Panc1 (cell line): ENCODE results near the gene LRRK1. TPM values are rescaled to one million over a fixed set of nuclear protein-coding genes. Genes with fewer than 3 reads are reported as not detected.
A peak's percentile ranks its signal among the peaks of the same experiment; 100 is the strongest.

ENCODE experiments used
- ATAC-seq: fragments of 200-7000 bp; cut with Tn5 transposase; 2 replicates; pipeline ENCODE4 v1.9.1; 2020; ENCODE audit warnings: mild to moderate bottlenecking, moderate library complexity
- BruUV-seq: library from RNA; stranded (reverse); fragments of 400-500 nt; replicated peaks from 2 replicates; lab custom pipeline; 2021; lab: Mats Ljungman, UMichigan
- CTCF ChIA-PET: fragments of 300-600 bp; sonication (Branson Sonifier 250); formaldehyde crosslinking; loops from one replicate; lab custom pipeline; 2022; ENCODE audit warnings: antibody characterized with exemption; lab: Charles Lee
- POLR2A ChIA-PET: fragments of 300-600 bp; sonication (Branson Sonifier 250); formaldehyde crosslinking; loops from one replicate; lab custom pipeline; 2022; ENCODE audit warnings: antibody characterized with exemption; lab: Charles Lee
- DNase-seq: peaks from one replicate; pipeline ENCODE4 v3.0.0-alpha.2; 2010; ENCODE audit warnings: low read depth, low spot score
- H3K27ac ChIP-seq: 2 replicates; pipeline ENCODE4 v1.5.1; 2011; ENCODE audit warnings: mild to moderate bottlenecking, low read length, inconsistent platforms
- H3K27me3 ChIP-seq: fragments of 200-500 bp; sonication (Bioruptor generic); 2 replicates; pipeline ENCODE4 v1.6.0; 2014; ENCODE audit warnings: low read length, inconsistent platforms; ENCODE audit not compliant: control insufficient read depth, insufficient read depth
- H3K36me3 ChIP-seq: fragments of 200-500 bp; sonication (Bioruptor generic); 2 replicates; pipeline ENCODE4 v1.5.1; 2014; ENCODE audit warnings: inconsistent platforms, mild to moderate bottlenecking, low read length, moderate library complexity; ENCODE audit not compliant: control insufficient read depth, insufficient read depth
- H3K4me1 ChIP-seq: 2 replicates; pipeline ENCODE4 v1.5.1; 2011; ENCODE audit warnings: inconsistent platforms, mild to moderate bottlenecking, low read length, moderate library complexity; ENCODE audit not compliant: control insufficient read depth, insufficient read depth
- H3K4me3 ChIP-seq, 2 experiments: 2 replicates each; pipeline ENCODE4 v1.5.1; 2011 to 2012; ENCODE audit warnings: low read depth in 2 of 2, low read length in 2 of 2, mild to moderate bottlenecking in 2 of 2, inconsistent platforms in 1 of 2, moderate library complexity in 1 of 2
- H3K9me3 ChIP-seq: fragments of 200-500 bp; sonication (Bioruptor generic); 2 replicates; pipeline ENCODE4 v1.5.1; 2014; ENCODE audit warnings: low read depth, mild to moderate bottlenecking, inconsistent platforms, low read length, moderate library complexity; ENCODE audit not compliant: control insufficient read depth, insufficient read depth
- POLR2AphosphoS5 ChIP-seq: IDR thresholded peaks from 2 replicates; pipeline ENCODE4 v1.6.1; 2012; ENCODE audit warnings: mild to moderate bottlenecking, low read depth, low read length, moderate library complexity
- SIN3A ChIP-seq: IDR thresholded peaks from 2 replicates; pipeline ENCODE4 v1.6.1; 2012; ENCODE audit warnings: low read depth, mild to moderate bottlenecking, low read length, moderate library complexity, borderline replicate concordance; ENCODE audit not compliant: insufficient read depth
- TCF7L2 ChIP-seq: IDR thresholded peaks from 2 replicates; pipeline ENCODE4 v1.6.1; 2011; ENCODE audit warnings: mild to moderate bottlenecking, low read depth, low read length, inconsistent platforms
- in situ Hi-C: cut with HindIII; loops from 2 replicates; pipeline ENCODE4 v1.10.0; 2016; ENCODE audit warnings: low sequenced_read_pairs, low pct_unique_long_range_greater_than_20kb
- intact Hi-C: fragments of 100-400 bp; cut with micrococcal nuclease; formaldehyde crosslinking; loops from one replicate; pipeline ENCODE4 v1.10.0; 2022; ENCODE audit not compliant: unreplicated experiment
- total RNA-seq: library from RNA; stranded (reverse); gene quantifications from one replicate; pipeline ENCODE4 v1.2.1, GENCODE V29; 2021; ENCODE audit not compliant: unreplicated experiment
- TF ChIP-seq, protein P1 (sequence below), 2 experiments: IDR thresholded peaks; 2 replicates each; pipeline ENCODE4 v1.6.1; 2011 to 2012; ENCODE audit warnings: low read depth in 2 of 2, control low read depth in 1 of 2, low read length in 1 of 2, mild to moderate bottlenecking in 1 of 2, moderate library complexity in 1 of 2; ENCODE audit not compliant: insufficient read depth in 1 of 2
- TF ChIP-seq, protein P2 (sequence below): fragments of 450-650 bp; IDR thresholded peaks from 2 replicates; pipeline ENCODE4 v1.5.1; 2017; ENCODE audit warnings: mild to moderate bottlenecking

The LRRK1 gene
- total RNA-seq, 1 experiment from 2014 or later = 88.0 TPM

DNA sequence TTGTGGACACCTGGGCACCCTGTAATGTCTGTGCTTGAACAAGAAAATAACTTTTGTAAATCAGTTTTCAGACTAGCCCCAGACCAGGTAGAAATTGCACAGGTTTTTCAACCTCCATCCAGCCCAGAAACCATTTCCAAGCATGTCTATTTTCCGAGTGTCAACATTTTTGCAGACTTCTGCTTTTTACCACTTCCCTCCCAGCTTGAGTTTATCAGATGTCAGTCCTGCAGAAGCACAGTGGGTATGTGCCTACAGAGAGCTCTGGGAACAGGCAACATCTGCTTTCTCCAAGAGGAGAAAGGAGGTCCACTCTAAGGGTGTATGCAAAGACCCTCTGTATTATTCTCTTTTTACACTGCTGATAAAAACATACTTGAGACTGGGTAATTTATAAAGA, 83.9 kb downstream of the LRRK1 start:
- no TSS peak for BruUV-seq
- Histone ChIP-seq H3K9me3 (peaks cover 12% of the 10 kb centered on the region; the same call in 1 of the 2 replicates), H3K36me3 (no peaks in the 10 kb centered on the region), H3K4me3 (no peak overlapping the region), H3K27me3 (no peaks in the 10 kb centered on the region), H3K4me1 (peaks cover 42% of the 10 kb centered on the region), H3K27ac (peak overlapping the region; percentile 96)
- ATAC-seq (no peak), DNase-seq (no peak)
- ChIA-PET POLR2A (no interaction called here), CTCF (no interaction called here)
- in situ Hi-C loops (no loop called here), intact Hi-C loops (no loop called here)
- TF ChIP-seq, protein P1, sequence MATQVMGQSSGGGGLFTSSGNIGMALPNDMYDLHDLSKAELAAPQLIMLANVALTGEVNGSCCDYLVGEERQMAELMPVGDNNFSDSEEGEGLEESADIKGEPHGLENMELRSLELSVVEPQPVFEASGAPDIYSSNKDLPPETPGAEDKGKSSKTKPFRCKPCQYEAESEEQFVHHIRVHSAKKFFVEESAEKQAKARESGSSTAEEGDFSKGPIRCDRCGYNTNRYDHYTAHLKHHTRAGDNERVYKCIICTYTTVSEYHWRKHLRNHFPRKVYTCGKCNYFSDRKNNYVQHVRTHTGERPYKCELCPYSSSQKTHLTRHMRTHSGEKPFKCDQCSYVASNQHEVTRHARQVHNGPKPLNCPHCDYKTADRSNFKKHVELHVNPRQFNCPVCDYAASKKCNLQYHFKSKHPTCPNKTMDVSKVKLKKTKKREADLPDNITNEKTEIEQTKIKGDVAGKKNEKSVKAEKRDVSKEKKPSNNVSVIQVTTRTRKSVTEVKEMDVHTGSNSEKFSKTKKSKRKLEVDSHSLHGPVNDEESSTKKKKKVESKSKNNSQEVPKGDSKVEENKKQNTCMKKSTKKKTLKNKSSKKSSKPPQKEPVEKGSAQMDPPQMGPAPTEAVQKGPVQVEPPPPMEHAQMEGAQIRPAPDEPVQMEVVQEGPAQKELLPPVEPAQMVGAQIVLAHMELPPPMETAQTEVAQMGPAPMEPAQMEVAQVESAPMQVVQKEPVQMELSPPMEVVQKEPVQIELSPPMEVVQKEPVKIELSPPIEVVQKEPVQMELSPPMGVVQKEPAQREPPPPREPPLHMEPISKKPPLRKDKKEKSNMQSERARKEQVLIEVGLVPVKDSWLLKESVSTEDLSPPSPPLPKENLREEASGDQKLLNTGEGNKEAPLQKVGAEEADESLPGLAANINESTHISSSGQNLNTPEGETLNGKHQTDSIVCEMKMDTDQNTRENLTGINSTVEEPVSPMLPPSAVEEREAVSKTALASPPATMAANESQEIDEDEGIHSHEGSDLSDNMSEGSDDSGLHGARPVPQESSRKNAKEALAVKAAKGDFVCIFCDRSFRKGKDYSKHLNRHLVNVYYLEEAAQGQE (IDR thresholded peaks at IDR 0.05; ENCODE audit: insufficient read depth in 1 of 2, low read depth in 2 of 2, low read length in 1 of 2) = no peak
- TF ChIP-seq POLR2AphosphoS5 (no peak), SIN3A (no peak), TCF7L2 (no peak)
- TF ChIP-seq, protein P2, sequence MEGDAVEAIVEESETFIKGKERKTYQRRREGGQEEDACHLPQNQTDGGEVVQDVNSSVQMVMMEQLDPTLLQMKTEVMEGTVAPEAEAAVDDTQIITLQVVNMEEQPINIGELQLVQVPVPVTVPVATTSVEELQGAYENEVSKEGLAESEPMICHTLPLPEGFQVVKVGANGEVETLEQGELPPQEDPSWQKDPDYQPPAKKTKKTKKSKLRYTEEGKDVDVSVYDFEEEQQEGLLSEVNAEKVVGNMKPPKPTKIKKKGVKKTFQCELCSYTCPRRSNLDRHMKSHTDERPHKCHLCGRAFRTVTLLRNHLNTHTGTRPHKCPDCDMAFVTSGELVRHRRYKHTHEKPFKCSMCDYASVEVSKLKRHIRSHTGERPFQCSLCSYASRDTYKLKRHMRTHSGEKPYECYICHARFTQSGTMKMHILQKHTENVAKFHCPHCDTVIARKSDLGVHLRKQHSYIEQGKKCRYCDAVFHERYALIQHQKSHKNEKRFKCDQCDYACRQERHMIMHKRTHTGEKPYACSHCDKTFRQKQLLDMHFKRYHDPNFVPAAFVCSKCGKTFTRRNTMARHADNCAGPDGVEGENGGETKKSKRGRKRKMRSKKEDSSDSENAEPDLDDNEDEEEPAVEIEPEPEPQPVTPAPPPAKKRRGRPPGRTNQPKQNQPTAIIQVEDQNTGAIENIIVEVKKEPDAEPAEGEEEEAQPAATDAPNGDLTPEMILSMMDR = no peak

DNA sequence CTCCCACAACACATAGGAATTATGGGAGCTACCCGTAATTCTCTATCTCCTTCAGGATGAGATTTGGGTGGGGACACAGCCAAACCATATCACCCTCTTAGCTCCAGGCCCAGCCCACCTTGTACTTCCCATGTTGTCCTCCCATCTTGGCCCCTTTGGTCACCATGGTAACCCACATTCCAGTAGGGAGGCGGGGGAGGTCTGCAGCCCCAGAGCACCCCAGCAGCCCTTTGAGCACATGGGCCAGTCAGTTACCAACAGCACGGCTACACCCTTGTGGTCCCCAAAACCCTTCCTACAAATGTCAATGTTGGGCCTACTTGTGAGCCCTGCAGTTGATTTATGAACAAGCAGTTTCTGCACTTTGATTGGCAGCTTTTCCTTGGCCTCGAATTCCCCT, 84.5 kb downstream of the LRRK1 start:
- DNase-seq (no peak), ATAC-seq (no peak)
- Histone ChIP-seq H3K4me3 (no peak overlapping the region), H3K9me3 (peaks cover 12% of the 10 kb centered on the region; the same call in 1 of the 2 replicates), H3K4me1 (peaks cover 41% of the 10 kb centered on the region), H3K36me3 (no peaks in the 10 kb centered on the region), H3K27ac (peak overlapping the region; percentile 96), H3K27me3 (no peaks in the 10 kb centered on the region)
- in situ Hi-C loops = no loop called here
- no peak for TF ChIP-seq TCF7L2
- ChIA-PET CTCF (no interaction called here), POLR2A (no interaction called here)
- no TSS peak for BruUV-seq
- intact Hi-C loops = no loop called here

DNA sequence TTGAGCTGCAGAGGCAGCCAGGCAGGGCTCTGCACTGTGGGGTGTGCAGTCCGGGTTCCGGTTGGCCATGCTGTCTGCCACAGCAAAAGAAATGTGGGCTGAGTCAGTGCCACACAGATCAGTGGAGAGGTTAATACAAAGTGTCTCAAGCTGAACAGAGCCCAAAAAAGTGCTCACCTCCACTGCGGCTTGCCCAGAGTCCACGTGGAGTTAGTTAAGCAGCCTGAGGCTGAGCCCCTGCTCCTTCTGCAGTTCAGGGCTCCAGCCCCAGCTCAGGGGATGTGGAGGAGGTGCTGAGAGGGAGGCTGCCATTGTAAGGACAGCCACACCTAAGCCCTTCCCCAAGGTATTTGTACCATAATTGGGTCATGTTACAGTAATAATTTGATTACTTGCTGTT, 85.3 kb downstream of the LRRK1 start:
- TF ChIP-seq POLR2AphosphoS5 = no peak
- no peak for TF ChIP-seq TCF7L2
- TF ChIP-seq SIN3A = no peak
- TF ChIP-seq, protein P2 = no peak
- TF ChIP-seq, protein P1 (IDR thresholded peaks at IDR 0.05; ENCODE audit: insufficient read depth in 1 of 2, low read depth in 2 of 2, low read length in 1 of 2) = no peak
- in situ Hi-C loops = no loop called here
- BruUV-seq = no TSS peak
- Histone ChIP-seq H3K4me1 (peaks cover 33% of the 10 kb centered on the region), H3K27ac (peak overlapping the region; percentile 96), H3K9me3 (peaks cover 12% of the 10 kb centered on the region; the same call in 1 of the 2 replicates), H3K4me3 (no peak overlapping the region), H3K36me3 (no peaks in the 10 kb centered on the region), H3K27me3 (no peaks in the 10 kb centered on the region)
- DNase-seq (no peak), ATAC-seq (no peak)
- intact Hi-C loops = no loop called here
- ChIA-PET POLR2A (no interaction called here), CTCF (no interaction called here)
